K562 (cell line): ENCODE data around the gene ATRNL1.

ENCODE experiments used
- CBX2 ChIP-seq: fragments of 200-600 bp; sonication (generic); IDR thresholded peaks from one replicate; pipeline ENCODE4 v1.6.1; 2012; ENCODE audit warnings: mild to moderate bottlenecking, low read length, inconsistent platforms; ENCODE audit not compliant: insufficient read depth, poor library complexity, severe bottlenecking
- FOXM1 ChIP-seq, 2 experiments: fragments of 450-650 bp in 1 of 2; sonication (generic) in 1 of 2; formaldehyde crosslinking in 1 of 2; IDR thresholded peaks; 2 replicates each; pipeline versions ENCODE4 v1.6.1 to v1.9.0; 2017 to 2022; ENCODE audit warnings: low read depth in 2 of 2, mild to moderate bottlenecking in 2 of 2, missing genetic modification reagents in 1 of 2, moderate library complexity in 1 of 2
- MCM5 ChIP-seq: fragments of 450-650 bp; IDR thresholded peaks from 2 replicates; pipeline ENCODE4 v1.6.1; 2016; ENCODE audit warnings: low read depth
- MEF2A ChIP-seq: IDR thresholded peaks from 2 replicates; pipeline ENCODE4 v1.6.1; 2011; ENCODE audit warnings: low read depth, mild to moderate bottlenecking, low read length, moderate library complexity; ENCODE audit not compliant: control insufficient read depth
- MTA3 ChIP-seq: fragments of 450-650 bp; formaldehyde crosslinking; IDR thresholded peaks from 2 replicates; pipeline ENCODE4 v1.6.1; 2017; ENCODE audit warnings: mild to moderate bottlenecking, borderline replicate concordance
- POLR2H ChIP-seq: IDR thresholded peaks from 2 replicates; pipeline ENCODE4 v1.6.1; 2016; ENCODE audit warnings: missing genetic modification characterization, low read depth, mild to moderate bottlenecking, control low read depth, missing compliant biosample characterization, moderate library complexity
- PTTG1 ChIP-seq: fragments of 450-650 bp; IDR thresholded peaks from 2 replicates; pipeline ENCODE4 v1.6.1; 2016; ENCODE audit warnings: low read depth, mild to moderate bottlenecking, missing genetic modification characterization, missing compliant biosample characterization
- UBTF ChIP-seq, 2 experiments: IDR thresholded peaks; 2 replicates each; pipeline ENCODE4 v1.6.1; 2012; ENCODE audit warnings: improper control_type of control experiment in 2 of 2, low read depth in 2 of 2, low read length in 2 of 2, borderline replicate concordance in 1 of 2
- TF ChIP-seq, protein P1 (sequence below), 3 experiments: IDR thresholded peaks in 2 of 3; conservative IDR thresholded peaks in 1 of 3; 2 replicates each; pipeline ENCODE4 v1.5.1; 2011 to 2012; ENCODE audit warnings: low read length in 3 of 3, mild to moderate bottlenecking in 3 of 3, control low read depth in 2 of 3, improper control_type of control experiment in 1 of 3, inconsistent platforms in 1 of 3, low read depth in 1 of 3, mixed read lengths in 1 of 3, moderate library complexity in 1 of 3; ENCODE audit not compliant: insufficient read depth in 2 of 3
- TF ChIP-seq, protein P2 (sequence below): sonication (generic); formaldehyde crosslinking; IDR thresholded peaks from 2 replicates; pipeline ENCODE4 v1.8.0; 2023; ENCODE audit warnings: mild to moderate bottlenecking, missing genetic modification reagents
- TF ChIP-seq, protein P3 (sequence below): sonication (generic); formaldehyde crosslinking; IDR thresholded peaks from 2 replicates; pipeline ENCODE4 v1.8.0; 2022; ENCODE audit warnings: missing genetic modification reagents, mild to moderate bottlenecking, moderate library complexity, borderline replicate concordance

DNA sequence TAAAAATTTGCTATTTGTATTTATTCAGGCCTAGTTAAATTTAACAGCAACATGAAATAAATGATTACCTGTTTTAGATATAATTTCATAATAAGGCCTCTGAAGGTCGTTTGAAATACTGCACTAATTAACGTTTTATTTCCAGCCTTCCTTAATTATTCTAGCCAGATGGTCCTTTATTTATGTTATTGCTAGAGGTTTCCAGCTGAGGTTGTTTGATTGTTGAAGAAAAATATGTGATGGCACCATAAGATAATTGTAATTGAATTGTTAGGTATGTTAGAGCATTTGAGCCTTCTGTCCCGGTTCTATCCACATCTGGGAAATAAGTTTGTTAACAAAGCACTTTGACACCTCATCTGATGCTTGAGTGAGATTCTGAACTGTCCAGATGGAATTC lies 556.1 kb downstream of the ATRNL1 start:
- TF ChIP-seq MTA3 (no peak), MEF2A (no peak), UBTF (IDR thresholded peaks at IDR 0.05; ENCODE audit: borderline replicate concordance in 1 of 2, low read depth in 2 of 2, low read length in 2 of 2) (no peak), PTTG1 (tag) (no peak), MCM5 (no peak), CBX2 (no peak), POLR2H (no peak), FOXM1 (IDR thresholded peaks at IDR 0.05; ENCODE audit: low read depth) (no peak), FOXM1 (CRISPR knock-in tag; IDR thresholded peaks at IDR 0.05; ENCODE audit: low read depth) (no peak)
- TF ChIP-seq, protein P1, sequence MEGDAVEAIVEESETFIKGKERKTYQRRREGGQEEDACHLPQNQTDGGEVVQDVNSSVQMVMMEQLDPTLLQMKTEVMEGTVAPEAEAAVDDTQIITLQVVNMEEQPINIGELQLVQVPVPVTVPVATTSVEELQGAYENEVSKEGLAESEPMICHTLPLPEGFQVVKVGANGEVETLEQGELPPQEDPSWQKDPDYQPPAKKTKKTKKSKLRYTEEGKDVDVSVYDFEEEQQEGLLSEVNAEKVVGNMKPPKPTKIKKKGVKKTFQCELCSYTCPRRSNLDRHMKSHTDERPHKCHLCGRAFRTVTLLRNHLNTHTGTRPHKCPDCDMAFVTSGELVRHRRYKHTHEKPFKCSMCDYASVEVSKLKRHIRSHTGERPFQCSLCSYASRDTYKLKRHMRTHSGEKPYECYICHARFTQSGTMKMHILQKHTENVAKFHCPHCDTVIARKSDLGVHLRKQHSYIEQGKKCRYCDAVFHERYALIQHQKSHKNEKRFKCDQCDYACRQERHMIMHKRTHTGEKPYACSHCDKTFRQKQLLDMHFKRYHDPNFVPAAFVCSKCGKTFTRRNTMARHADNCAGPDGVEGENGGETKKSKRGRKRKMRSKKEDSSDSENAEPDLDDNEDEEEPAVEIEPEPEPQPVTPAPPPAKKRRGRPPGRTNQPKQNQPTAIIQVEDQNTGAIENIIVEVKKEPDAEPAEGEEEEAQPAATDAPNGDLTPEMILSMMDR (IDR thresholded peaks at IDR 0.05 in 2 of 3, conservative IDR thresholded peaks at IDR 0.05 in 1 of 3; ENCODE audit: insufficient read depth in 2 of 3, low read depth in 1 of 3, low read length in 3 of 3), result no peak
- TF ChIP-seq, protein P2, sequence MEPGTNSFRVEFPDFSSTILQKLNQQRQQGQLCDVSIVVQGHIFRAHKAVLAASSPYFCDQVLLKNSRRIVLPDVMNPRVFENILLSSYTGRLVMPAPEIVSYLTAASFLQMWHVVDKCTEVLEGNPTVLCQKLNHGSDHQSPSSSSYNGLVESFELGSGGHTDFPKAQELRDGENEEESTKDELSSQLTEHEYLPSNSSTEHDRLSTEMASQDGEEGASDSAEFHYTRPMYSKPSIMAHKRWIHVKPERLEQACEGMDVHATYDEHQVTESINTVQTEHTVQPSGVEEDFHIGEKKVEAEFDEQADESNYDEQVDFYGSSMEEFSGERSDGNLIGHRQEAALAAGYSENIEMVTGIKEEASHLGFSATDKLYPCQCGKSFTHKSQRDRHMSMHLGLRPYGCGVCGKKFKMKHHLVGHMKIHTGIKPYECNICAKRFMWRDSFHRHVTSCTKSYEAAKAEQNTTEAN (CRISPR knock-in tag), result no peak
- TF ChIP-seq, protein P3, sequence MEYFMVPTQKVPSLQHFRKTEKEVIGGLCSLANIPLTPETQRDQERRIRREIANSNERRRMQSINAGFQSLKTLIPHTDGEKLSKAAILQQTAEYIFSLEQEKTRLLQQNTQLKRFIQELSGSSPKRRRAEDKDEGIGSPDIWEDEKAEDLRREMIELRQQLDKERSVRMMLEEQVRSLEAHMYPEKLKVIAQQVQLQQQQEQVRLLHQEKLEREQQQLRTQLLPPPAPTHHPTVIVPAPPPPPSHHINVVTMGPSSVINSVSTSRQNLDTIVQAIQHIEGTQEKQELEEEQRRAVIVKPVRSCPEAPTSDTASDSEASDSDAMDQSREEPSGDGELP (CRISPR knock-in tag), result no peak
